OCI-M1 (cell line): ENCODE measurements around the gene KCNJ6.
"Not testable (repeated sequence)": the region's sequence is repeated elsewhere in the genome, so short reads cannot be mapped to it uniquely, and the experiment has no call there.

Experiments used
- DNase-seq: peaks from one replicate; lab custom pipeline; 2025; lab: John Stamatoyannopoulos, UW

The KCNJ6 gene

GRCh38 chr21:37595944-37596343 is 320.3 kb downstream of the KCNJ6 start:
- DNase-seq = no peak

- no peak for DNase-seq
Measured at GRCh38 chr21:37594472-37594951, 321.7 kb downstream of the KCNJ6 start.

- no peak for DNase-seq
Measured at GRCh38 chr21:37593740-37594471, 322.4 kb downstream of the KCNJ6 start.

- no peak for DNase-seq
Measured at GRCh38 chr21:37593015-37593414, 323.2 kb downstream of the KCNJ6 start.

- DNase-seq = no peak
Measured at GRCh38 chr21:37592496-37592895, 323.8 kb downstream of the KCNJ6 start.

- DNase-seq = not testable (repeated sequence)
Measured at GRCh38 chr21:37591994-37592393, 324.3 kb downstream of the KCNJ6 start.

GRCh38 chr21:37590836-37591235 is 325.4 kb downstream of the KCNJ6 start:
- peak; percentile 36 for DNase-seq

- not testable (repeated sequence) for DNase-seq
Measured at GRCh38 chr21:37588644-37589043, 327.6 kb downstream of the KCNJ6 start.

GRCh38 chr21:37587635-37588177 is 328.6 kb downstream of the KCNJ6 start:
- no peak for DNase-seq

- DNase-seq = no peak
Measured at GRCh38 chr21:37587203-37587602, 329.1 kb downstream of the KCNJ6 start.

- DNase-seq = peak; percentile 87
Measured at GRCh38 chr21:37582590-37582989, 333.7 kb downstream of the KCNJ6 start.

- no peak for DNase-seq
Measured at GRCh38 chr21:37580666-37581065, 335.6 kb downstream of the KCNJ6 start.

GRCh38 chr21:37579356-37579755 is 336.9 kb downstream of the KCNJ6 start:
- no peak for DNase-seq

GRCh38 chr21:37578471-37579126 is 337.7 kb downstream of the KCNJ6 start:
- peak; percentile 25 for DNase-seq

- DNase-seq = not testable (repeated sequence)
Measured at GRCh38 chr21:37576929-37577328, 339.3 kb downstream of the KCNJ6 start.

- no peak for DNase-seq
Measured at GRCh38 chr21:37575580-37575979, 340.7 kb downstream of the KCNJ6 start.

- DNase-seq = no peak
Measured at GRCh38 chr21:37574751-37575150, 341.5 kb downstream of the KCNJ6 start.

GRCh38 chr21:37574316-37574715 is 341.9 kb downstream of the KCNJ6 start:
- no peak for DNase-seq

- no peak for DNase-seq
Measured at GRCh38 chr21:37571442-37571841, 344.8 kb downstream of the KCNJ6 start.

- DNase-seq = no peak
Measured at GRCh38 chr21:37568916-37569315, 347.3 kb downstream of the KCNJ6 start.

- no peak for DNase-seq
Measured at GRCh38 chr21:37568415-37568814, 347.8 kb downstream of the KCNJ6 start.

GRCh38 chr21:37566790-37567615 is 349.3 kb downstream of the KCNJ6 start:
- no peak for DNase-seq
